ENCODE results near the gene PADI4.

The PADI4 gene

GRCh38 chr1:17335821-17336710, 28.1 kb downstream of the PADI4 start:
- TF ChIP-seq CTCF (IDR thresholded peaks at IDR 0.05): peak; percentile 69

DNA sequence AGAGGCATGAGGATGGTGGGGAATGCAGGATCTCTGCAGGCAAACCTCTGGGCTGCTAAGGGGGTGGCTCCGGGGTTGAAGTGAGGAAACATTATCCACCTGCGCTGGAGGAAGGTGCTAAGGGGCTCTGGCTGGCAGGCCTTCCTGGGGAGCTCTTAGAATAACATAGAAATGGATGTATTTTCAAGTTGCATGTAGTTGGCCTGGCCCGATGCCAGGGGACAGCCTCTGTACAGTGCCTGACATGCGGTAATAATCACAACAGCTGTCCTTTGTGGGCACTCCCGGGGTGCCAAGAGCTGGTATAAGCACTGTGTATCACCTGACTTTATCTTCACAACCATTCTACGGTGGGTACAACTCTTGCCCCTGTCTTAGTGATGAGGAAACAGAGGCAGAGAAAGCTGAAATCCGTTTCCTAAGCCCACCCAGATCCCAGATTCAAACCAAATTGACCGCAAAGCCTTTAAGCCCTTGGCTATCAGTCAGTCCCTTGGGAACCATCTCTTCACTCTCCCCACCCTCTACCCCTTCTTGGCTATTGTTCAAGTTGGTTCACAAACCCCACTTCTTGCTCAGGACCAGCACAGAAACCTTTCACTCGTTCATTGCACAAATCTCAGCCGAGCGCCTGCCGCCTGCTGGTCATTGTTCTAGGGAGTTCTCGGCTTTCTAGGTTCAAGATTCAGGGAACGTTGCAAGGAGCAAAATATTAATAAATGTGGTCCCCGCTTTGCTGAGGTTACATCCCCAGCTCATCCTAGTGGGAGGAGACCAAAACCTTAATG, 30.9 kb downstream of the PADI4 start:
- TF ChIP-seq CTCF (IDR thresholded peaks at IDR 0.05): no peak

DNA sequence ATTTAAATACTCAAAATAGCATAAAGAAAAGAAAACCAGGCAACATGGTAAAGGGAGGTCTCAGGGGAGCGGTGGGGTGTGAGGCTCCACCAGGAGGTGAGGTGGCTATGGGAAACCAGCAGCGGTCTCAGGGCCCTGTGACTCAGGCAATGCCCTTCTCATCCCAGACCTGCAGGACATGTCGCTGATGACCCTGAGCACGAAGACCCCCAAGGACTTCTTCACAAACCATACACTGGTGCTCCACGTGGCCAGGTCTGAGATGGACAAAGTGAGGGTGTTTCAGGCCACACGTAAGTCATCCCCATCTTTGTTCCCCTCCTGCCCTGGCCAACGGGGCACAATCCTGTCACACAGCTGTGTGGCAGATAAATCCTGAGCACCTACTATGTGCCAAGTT, 31.5 kb downstream of the PADI4 start:
- no peak for TF ChIP-seq CTCF (IDR thresholded peaks at IDR 0.05)

DNA sequence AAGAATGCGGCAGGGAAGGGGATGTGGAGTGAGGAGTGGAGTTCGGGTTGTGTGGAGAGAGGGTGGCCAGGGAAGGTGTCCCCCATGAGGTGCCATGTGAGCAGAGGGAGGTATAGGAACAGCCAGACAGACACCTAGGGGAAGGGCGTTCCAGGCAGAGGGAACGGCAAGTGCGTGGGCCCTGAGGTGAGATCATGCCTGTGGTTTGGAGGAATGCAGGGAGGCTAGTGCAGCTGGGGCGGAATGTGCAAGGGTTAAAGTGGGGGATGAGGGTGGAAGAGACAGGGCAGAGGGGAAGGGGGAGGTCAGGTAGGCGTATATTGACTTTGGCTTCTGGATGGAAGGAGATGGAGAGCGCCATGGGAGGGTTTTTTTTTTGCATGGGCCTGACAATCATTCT, 32.4 kb downstream of the PADI4 start:
- TF ChIP-seq CTCF (IDR thresholded peaks at IDR 0.05): no peak

- no peak for TF ChIP-seq CTCF (IDR thresholded peaks at IDR 0.05)
Observed at GRCh38 chr1:17342014-17342441, 34.0 kb downstream of the PADI4 start.

- no peak for TF ChIP-seq CTCF (IDR thresholded peaks at IDR 0.05)
Observed at GRCh38 chr1:17346046-17346789, 38.2 kb downstream of the PADI4 start.
